Stimulated activated CD4-positive, alpha-beta T cell treated with anti-CD3 and anti-CD28 coated beads, Interleukin-2, amount 100 ng/mL, for 48 hours (primary cell): ENCODE data around the gene ABCC8.

Experiments used
- DNase-seq, 2 donors: peaks; one replicate each; pipeline ENCODE4 v3.0.0-alpha.2; 2020

The ABCC8 gene

DNA sequence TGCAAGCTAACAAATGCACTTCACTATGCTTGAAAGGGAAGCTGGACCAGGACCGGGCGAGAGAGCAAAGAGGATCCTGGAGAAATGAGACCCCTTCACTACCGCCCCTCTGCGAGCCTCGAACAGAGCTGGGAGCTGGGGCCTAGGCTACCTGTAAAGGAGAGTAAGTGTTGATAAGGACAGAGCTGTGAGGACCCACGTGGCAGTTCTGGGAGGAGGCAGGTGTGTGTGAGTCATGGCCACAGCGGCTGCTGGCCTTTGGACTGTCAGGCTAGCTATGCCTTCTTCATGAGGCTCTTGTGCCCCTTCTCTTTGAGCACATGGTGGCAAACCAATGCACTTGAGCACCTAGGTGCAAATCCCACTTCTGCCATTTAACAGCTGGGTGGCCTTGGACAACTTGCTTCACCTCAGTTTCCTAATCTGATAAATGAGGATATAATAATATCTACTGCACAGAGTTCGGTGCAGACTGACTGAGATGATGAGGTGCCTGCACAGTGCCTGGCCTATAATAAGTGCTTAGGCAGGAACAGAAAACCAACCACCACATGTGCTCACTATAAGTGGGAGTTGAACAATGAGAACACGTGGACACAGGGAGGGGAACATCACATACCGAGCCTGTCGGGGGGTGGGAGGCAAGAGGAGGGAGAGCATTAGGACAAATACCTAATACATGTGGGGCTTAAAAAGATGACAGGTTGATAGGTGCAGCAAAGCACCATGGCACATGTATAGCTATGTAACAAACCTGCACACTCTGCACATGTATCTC is 52.9 kb downstream of the ABCC8 start:
- DNase-seq: no peak

DNA sequence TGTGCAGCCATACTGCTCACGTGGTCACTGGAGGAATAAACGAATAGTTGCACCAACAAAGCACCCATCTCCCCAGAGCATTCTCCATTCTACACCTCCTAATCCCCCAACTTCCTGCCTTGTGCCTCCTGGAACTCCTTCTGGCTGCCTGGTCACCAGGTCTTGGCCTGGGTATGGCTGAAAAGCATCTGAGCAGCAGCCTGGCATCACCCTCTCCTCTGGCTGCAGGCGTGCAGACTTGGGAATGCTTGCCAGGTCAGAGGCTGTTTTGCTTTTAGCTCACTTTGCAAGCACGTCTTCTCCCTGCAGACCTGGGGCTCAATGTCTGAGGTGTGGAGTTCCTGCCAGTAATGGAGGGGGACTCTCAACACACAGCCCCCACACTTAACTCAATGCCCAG is 54.9 kb downstream of the ABCC8 start:
- no peak for DNase-seq

DNA sequence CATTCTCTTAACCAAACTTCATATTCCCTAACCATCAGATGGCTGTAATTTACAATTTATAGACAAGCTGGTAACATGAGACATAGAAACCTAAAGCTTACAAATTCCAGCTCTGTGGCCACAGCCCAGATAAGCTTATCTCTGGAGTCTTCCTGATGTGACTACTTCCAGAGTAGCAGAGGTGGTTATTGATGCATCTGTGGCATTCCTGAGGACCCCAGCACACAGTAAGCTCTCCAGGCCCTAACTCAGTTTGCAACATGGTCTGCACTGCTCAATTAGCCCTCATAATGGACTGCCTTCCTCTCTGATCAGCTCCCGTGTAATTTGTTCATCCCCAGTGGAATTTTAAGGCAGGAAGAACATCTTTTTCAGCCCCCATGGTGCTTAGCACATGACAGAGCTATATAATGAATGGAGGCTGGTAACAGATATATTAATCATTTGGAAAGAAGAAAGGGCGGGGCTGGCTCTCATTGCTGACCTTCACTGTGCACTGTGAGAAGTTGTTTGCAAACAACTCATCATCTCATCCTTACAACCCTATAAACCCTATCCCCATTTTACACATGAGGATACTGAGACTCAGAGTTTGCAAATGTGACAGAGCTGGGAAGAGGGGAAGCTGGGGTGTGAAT is 58.1 kb downstream of the ABCC8 start:
- no peak for DNase-seq

DNA sequence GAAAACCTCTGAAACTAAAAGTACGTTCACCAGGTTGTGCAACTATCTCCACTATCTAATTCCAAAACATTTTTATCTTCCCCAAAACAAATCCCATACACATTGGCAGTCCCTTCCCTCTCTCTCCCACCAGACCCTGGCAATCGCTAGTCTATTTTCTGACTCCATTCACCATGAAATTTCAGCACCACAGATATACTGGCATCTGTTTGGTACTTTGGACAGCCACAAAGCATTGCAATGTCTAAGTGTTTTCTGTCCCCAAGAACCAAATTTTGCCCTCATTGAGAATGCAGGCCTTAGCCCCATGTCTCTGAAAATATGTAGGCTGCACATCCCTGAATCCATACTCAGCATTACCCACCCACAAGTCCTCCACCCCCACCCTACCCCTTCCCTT is 60.2 kb downstream of the ABCC8 start:
- DNase-seq: no peak

DNA sequence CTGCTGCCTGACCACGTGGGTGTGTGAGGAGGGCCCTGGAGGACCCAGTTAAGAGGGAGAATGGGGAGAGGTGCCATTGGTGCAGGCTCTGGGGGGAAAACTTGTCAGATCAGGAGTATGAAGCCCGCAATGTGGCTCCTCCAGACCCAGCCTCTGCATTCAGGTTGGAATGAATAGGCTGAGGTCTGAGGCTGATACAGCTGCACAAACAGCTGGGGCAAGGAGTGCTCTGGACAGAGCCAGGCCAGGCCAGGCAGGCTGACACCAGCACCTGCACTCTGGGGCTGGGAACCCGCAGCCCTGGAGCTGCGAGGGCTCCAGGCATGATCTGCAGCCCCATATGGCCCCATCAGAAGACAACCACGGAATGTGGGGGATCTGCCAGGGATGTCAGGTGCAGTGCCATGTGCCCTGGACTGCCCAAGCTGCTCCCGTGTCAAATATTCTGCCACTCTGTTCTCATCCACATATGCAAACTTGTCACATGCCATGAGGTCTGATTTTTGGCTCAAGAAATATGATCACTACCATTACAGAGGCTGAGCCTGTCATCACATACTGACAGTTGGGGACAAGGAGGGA is 61.0 kb downstream of the ABCC8 start:
- DNase-seq: no peak

DNA sequence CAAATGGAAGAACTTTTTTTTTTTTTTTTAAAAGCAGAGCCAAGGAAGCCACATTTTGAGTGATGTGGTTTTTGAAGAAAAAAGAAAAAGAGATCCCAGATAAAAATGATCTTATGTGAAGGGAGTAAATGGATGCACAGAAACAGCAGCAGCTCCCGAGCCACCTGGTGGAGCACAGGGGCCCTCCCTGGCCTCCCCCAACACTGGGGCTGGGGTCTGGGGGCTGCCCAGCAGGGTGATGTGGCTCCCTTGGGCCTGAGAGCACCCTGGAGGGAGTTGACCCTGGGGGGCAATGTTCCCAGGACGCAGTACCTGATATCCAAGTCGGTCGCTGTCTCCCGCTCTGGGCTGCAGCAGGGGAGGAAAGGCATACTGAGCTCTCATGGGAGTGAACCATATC is 61.7 kb downstream of the ABCC8 start:
- no peak for DNase-seq

DNA sequence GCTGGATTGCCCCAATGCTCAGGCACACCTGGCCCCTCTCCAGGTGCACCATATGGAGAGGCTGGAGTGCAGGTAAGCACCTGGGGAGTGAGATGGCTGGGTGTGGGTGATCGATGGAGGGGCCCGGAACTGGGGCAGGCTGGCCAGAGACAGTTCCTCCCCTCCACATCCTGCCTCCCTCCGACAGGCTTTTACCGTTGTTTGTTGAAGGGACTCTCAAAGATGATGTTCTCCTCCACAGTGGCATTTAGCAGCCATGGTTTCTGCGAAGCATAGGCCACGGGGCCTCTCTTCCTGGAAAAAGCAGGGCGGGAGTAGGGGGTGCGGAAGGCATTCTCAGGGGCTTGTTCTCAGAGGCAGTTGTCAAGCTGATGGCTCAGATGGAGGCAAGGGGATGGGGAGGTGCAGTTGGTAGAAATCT is 62.3 kb downstream of the ABCC8 start:
- DNase-seq: no peak

DNA sequence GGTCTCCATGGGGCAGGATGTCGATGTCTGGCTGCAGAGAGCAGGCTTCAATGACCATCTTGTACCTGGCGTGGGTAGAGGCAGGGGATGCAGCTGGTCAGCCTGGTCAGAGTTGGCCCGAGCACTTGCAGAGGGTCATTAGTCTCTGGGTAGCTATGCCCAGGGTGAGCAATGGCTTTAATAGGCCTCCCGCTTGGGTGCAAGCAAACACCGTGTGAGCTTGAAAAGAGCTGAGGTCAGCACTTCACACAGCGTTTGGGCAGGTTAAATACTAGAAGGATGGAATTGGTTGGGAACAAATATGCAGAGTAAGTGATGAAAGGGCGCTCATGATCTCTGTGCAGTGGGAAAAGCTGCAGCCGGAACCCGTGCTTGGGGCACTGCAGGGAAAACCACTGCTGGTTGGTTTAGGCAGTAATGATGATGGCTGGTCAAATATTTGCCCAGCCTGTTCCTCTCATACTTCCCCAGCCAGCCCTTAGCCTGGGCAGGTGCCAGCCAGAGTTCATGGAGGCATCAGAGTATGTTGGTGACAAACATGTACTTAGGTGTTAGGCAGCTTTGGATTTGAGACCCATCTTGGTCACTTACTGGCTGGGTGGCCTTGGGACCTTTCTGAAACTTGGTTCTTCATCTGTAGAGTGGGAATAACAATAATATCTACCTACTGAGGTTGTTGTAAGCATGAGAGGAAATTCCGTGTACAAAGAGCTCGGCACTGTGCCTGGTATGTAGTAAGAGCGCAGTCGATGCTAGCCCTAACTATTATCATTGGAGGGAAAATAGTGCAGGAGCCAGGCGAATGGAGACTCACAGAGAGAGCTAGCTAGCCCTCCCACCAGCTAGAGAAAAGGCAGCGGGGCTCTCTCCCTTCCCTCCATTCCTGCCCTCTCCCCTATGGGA is 63.0 kb downstream of the ABCC8 start:
- no peak for DNase-seq

DNA sequence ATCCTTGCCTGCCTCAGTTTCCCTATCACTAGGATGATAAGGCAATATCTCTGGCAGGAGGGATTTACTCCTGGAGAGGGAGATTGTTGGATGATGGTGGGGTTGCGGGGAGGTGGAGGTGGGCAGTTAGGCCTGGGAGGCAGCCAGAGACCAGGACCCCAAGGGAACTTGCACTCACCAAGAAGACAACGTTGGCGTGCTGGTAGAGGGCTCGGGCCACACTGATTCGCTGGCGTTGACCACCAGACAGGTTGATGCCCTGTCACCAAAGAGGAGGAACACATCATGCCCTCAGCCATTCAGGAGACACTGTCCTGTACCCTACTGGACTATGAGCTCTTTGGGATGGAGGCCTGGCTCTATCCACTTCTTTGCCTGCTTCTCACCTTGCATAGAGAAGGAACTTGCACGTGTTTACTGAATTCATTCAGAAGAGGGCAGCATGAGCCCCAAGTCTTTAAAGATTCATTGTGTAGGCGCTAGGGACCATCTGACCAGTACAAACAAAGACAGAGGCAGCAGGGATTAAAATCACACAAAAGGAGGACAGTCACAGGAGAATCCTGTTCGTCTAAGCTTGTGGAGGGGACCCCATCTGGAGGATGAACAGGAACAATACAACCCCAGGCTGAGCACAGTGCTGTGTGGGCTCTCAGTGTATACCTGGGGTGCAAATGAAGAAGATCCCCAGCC is 64.0 kb downstream of the ABCC8 start:
- DNase-seq: no peak

DNA sequence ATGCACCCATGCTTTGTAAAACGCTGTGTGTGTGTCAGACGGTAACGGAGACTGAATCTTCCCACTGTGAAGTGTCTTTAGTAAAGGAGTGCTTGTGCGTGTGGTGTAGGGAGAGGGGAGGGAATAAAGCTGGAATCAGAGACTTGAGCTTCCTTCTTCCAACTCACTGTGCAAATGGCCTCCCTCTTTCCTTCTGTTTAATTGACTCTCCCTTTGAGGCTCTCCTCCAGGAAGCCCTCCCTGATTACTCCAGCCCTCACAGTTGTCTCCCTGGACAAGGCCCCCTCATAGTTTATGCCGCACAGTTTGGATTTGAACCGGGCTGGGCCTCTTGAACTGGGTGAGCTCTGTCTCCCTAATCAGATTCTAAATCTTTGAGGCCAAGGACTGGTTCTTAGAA is 65.2 kb downstream of the ABCC8 start:
- no peak for DNase-seq

DNA sequence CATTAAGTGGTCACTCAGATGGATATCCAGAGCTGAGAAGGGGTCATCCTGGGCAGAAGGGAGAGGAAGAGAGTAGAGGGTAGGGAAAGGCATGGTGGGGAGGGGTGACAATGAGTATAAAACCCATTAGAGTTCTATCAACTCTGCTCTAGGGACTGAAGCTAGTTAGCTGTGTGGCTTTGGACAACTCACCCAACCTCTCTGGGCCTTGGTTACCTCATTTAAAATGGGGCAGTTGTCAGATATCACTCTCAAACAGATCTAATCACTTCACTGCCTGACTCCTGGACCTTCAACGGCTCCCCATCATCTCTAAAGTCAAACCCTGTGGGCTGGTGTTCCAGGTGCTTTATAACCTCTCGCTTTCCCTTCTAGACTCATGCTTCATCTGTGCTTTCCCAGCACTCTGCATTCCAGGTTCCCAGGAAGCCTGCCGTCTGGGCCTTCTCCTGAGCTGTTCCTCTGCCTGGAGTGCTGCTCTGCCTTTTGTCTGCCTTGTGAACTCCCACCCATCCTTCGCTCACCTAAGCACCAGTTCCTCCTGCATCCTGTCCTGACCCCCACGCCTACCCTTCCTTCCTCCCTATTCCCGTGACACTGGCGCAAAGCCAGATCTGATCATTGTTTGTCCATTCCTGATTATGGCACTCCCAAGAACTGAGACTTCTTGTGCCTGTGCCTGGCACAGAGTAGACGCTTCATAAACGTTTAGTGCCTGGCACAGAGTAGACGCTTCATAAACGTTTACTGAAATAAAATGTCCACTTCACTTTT is 65.9 kb downstream of the ABCC8 start:
- DNase-seq: no peak

DNA sequence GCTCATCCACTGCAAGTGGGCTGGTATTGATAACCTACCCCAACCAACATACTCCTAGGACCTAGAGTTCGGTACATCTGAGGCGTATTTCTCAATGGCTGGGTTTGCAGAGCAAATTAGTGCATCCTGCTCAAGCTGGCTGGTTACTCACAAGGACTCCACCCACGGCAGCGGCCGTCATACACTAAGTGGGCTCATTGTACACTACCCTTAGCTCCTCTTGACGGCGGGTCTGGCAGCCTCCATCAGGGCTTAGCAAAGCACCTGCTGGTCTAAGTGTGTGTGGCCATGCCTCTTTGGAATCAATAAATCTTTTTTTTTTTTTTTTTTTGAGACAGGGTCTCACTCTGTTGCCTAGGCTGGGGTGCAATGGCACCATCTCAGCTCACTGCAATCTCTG is 68.0 kb downstream of the ABCC8 start:
- no peak for DNase-seq

DNA sequence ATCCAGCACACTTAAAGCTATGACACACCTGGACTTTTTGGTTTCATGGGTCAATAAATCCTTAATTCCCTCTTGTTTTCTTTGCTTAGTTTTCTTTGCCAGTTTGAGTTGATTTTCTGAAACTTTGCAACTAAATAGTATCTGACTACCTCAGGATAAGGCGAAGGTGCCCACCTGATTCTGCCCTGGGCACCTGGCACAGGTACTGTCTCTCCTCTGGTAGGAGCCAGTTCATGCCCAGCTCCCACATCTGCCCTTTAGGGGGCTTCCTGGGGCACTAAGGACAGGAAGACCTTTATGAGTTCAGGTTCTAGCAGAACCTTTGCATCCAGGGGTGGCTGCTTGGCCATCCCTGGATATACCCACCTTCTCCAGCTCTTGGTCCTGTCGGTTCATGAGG is 68.6 kb downstream of the ABCC8 start:
- DNase-seq: no peak

DNA sequence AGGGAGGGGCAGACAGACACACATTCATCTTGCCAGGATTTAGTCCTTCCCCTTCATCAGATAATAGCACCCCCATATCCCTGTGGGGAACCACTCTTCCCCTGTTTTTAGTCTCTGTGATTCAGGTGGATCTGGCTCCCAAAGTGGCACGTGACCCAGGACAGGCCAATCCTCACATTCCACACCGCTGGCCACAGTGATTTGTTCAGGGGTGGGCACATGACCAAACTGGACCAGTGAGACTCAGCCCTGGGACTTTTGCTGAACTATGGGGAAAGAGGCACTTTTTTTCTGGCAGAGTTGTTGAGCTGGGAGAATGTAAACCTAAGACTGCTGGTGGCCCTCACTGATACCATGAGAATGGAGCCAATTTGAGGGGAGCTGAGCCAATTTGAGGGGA is 69.1 kb downstream of the ABCC8 start:
- DNase-seq: no peak

DNA sequence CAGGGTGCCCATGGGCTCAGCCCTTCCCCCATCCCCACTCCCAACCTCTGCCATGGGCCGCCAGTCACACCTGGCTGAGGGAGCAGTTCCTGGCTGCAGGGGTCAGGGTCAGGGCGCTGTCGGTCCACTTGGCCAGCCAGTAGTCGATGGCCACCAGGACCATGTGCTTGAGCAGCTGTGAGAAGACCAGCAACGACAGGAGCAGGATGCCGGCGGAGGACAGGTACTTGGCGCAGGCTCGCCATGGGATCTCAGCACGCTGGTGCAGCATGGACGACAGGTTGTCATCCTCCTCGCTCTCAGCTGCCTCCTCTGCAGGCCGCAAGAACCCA is 69.9 kb downstream of the ABCC8 start:
- no peak for DNase-seq

DNA sequence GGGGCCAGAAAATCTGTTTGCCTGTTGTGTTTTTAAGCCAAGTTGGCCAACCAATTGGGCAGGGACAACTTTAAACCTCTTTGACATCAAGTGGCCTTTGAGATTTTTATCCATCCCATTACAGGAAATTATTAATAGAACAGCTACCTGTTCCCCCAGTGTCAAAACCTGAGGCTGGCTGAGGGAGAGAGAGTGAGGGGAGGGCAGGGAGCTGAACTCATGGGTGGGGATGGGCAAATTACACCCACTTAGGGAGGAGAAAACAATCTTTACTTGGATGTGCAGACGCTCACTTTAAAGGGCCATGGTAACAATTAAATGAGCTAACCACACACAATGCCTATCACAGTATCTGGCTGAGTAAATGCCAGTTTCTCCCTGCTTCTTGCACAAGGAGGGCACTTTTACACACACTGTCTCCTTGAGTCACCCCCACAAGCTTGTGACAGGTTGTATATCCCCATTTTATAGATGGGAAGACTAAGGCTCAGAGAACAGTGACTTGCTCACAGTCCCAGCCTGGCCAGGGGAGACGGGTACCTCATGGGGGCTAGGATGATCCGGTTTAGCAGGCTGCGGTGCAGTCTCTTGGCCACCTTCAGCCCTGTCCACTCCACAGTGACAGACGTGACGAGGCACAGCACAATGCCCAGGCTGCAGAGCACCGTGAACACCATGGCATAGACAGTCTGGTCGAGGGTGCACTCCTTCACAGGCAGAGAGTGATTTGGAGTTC is 70.4 kb downstream of the ABCC8 start:
- no peak for DNase-seq

DNA sequence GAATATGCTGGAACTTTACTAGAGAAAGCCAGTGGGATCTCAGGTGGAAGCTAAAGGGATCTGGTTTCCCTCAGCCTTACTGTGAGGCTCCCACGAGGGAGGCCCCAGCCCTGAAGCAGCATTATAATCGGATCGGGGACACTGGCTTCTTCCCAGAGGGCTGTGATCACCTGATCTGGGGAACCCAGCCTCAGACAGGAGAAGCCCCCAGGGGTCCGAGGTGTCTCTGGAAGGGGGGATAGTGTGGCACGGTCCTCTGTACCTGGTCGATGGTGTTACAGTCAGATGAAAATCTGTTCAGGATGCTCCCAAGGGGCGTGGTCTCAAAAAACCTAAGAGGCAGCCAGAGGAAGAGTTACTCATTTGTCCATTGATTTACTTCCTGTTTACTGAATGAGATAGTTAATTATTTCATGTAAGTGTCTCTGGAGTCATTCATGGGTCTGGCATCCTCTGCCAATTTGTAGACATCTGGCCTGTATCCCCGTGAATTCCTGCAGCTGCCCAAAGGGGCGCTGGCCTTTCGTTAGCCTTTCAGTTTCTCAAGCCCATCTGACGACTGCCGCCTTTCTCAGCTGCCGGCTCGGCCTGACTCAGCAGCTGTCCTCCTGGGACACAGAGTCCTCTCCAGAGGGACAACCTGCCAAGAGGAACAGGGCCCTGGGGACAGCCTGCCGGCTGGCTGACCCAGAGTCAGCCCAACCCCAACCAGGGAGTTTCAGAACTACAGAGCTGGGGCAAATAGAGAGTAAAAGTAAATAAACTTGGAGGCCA is 71.2 kb downstream of the ABCC8 start:
- no peak for DNase-seq

DNA sequence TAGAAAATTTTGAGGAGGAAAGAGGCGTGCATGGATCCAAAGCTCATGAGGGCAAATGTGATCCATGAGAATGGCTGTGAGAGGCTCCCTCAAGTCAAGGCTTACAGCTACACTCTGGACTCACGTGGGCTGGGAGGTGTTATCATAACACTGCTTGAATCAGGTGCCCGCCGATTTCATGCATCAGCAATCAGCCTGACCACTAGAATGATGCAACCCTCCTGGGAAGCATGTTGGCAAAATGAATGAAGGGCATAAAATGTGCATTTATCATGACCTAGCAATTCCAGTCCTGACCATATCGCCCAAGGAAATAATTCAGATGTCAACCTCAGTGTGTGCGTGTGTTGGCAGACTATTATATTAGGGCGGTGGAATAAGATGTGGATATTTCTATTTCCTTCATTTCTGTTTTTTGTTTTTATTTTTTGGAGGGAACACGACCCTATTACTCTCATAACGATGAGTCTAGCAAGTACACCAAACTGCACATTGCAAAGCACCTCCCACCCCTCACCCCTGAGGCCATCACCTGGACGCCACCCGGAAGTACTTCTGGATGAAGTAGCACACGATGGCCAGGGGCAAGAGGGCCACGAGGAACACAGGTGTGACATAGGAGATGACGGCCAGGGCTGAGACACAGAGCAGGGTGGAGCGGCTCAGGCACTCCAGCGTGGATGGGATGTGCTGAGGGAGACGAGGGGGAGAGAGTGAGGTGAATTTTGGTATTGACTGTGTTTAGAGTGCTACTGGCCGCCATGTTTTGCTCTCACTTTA is 72.5 kb downstream of the ABCC8 start:
- DNase-seq: no peak

DNA sequence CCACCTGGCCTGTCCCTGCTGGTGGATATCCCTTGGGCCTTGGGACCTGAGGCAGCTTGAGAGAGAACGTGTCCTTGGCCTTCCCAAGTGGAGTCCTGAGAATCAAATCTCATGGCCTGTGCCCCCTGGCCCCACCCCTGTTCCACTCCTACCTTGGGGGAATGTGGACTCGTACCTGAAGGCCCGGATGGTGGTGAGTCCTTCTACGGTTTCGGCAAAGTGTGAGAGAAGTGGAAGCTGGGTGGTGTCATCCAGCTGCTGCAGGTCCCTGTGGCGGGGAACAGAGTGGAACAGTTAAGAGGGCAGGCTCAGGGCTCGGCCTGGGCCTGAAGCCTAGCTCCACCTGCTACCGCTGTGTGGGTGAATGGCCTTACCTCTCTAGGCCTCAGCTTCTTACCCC is 74.2 kb downstream of the ABCC8 start:
- DNase-seq: no peak

DNA sequence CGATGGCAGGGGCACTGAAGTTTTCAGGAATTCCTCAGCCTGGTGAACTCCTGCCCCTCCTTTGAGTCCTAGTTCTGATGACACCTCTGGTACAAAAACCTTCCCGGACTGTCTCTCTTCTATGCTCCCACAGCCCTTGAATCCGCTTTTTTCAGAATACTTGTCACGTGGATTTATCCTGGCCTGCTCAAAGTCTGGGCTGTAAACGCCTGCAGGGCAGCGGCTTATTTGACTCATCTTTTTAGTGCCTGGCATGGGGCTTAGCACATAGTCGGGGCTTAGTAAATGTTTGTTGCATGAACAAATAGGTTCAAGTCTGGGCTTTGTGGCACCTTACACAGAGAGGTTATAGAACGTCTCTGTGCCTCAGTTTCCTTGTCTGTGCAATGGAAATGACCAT is 74.8 kb downstream of the ABCC8 start:
- DNase-seq: no peak
